ENCODE results near the gene LBX1. TPM values are rescaled to one million over a fixed set of nuclear protein-coding genes. Genes with fewer than 3 reads are reported as not detected.

The LBX1 gene
- total RNA-seq = not detected

- peaks cover 24% of the 10 kb centered on the region for H3K4me1 Mint-ChIP-seq
- H3K27me3 Mint-ChIP-seq = peaks cover 67% of the 10 kb centered on the region
- H3K27ac Mint-ChIP-seq = no peak within 1 kb of the TSS
- no peak for ATAC-seq (replicated peaks)
- H3K4me3 Mint-ChIP-seq = peak within 1 kb of the TSS; percentile 61
- no peaks in the 10 kb centered on the region for H3K9me3 Mint-ChIP-seq
- H3K36me3 Mint-ChIP-seq (ENCODE audit: low read depth) = peaks cover 5% of the 10 kb centered on the region
These were observed at the start of gene LBX1 for GRCh38 chr10:101229266-101230182. TSS of gene LBX1 (minus strand) at chr10:101229463. CDS start at chr10:101228815, 648 bp downstream.

- H3K4me3 Mint-ChIP-seq = no peak overlapping the region
- no peak overlapping the region for H3K27ac Mint-ChIP-seq
- ATAC-seq (replicated peaks) = no peak
- no peaks in the 10 kb centered on the region for H3K36me3 Mint-ChIP-seq (ENCODE audit: low read depth)
- H3K9me3 Mint-ChIP-seq = no peaks in the 10 kb centered on the region
- peaks cover 6% of the 10 kb centered on the region for H3K4me1 Mint-ChIP-seq
- peaks cover 24% of the 10 kb centered on the region for H3K27me3 Mint-ChIP-seq
These were observed 44.5 kb upstream of the LBX1 start for GRCh38 chr10:101273741-101274140.

GRCh38 chr10:101273330-101273729 is 44.1 kb upstream of the LBX1 start:
- H3K9me3 Mint-ChIP-seq = no peaks in the 10 kb centered on the region
- H3K4me3 Mint-ChIP-seq = no peak overlapping the region
- H3K27me3 Mint-ChIP-seq = peaks cover 24% of the 10 kb centered on the region
- no peak overlapping the region for H3K27ac Mint-ChIP-seq
- no peak for ATAC-seq (replicated peaks)
- no peaks in the 10 kb centered on the region for H3K36me3 Mint-ChIP-seq (ENCODE audit: low read depth)
- peaks cover 6% of the 10 kb centered on the region for H3K4me1 Mint-ChIP-seq

GRCh38 chr10:101272229-101272868 is 43.1 kb upstream of the LBX1 start:
- Mint-ChIP-seq H3K36me3 (ENCODE audit: low read depth) (no peaks in the 10 kb centered on the region), H3K9me3 (no peaks in the 10 kb centered on the region), H3K4me1 (peaks cover 6% of the 10 kb centered on the region), H3K4me3 (no peak overlapping the region), H3K27ac (no peak overlapping the region), H3K27me3 (peaks cover 24% of the 10 kb centered on the region)
- ATAC-seq (replicated peaks) = peak; percentile 73

- H3K27ac Mint-ChIP-seq = no peak overlapping the region
- no peaks in the 10 kb centered on the region for H3K36me3 Mint-ChIP-seq (ENCODE audit: low read depth)
- peaks cover 6% of the 10 kb centered on the region for H3K4me1 Mint-ChIP-seq
- no peak overlapping the region for H3K4me3 Mint-ChIP-seq
- peaks cover 24% of the 10 kb centered on the region for H3K27me3 Mint-ChIP-seq
- ATAC-seq (replicated peaks) = no peak
- no peaks in the 10 kb centered on the region for H3K9me3 Mint-ChIP-seq
These were observed 41.5 kb upstream of the LBX1 start for GRCh38 chr10:101270763-101271162.

- no peak for ATAC-seq (replicated peaks)
- Mint-ChIP-seq H3K27me3 (peaks cover 25% of the 10 kb centered on the region), H3K4me3 (no peak overlapping the region), H3K27ac (no peak overlapping the region), H3K9me3 (no peaks in the 10 kb centered on the region), H3K36me3 (ENCODE audit: low read depth) (no peaks in the 10 kb centered on the region), H3K4me1 (peaks cover 6% of the 10 kb centered on the region)
These were observed 38.5 kb upstream of the LBX1 start for GRCh38 chr10:101267776-101268175.

GRCh38 chr10:101267290-101267680 is 38.0 kb upstream of the LBX1 start:
- Mint-ChIP-seq H3K27me3 (peaks cover 26% of the 10 kb centered on the region), H3K4me1 (peaks cover 3% of the 10 kb centered on the region), H3K27ac (no peak overlapping the region), H3K9me3 (no peaks in the 10 kb centered on the region), H3K4me3 (no peak overlapping the region), H3K36me3 (ENCODE audit: low read depth) (no peaks in the 10 kb centered on the region)
- no peak for ATAC-seq (replicated peaks)

- no peak overlapping the region for H3K4me3 Mint-ChIP-seq
- no peaks in the 10 kb centered on the region for H3K36me3 Mint-ChIP-seq (ENCODE audit: low read depth)
- H3K27ac Mint-ChIP-seq = no peak overlapping the region
- no peaks in the 10 kb centered on the region for H3K9me3 Mint-ChIP-seq
- ATAC-seq (replicated peaks) = no peak
- no peaks in the 10 kb centered on the region for H3K4me1 Mint-ChIP-seq
- H3K27me3 Mint-ChIP-seq = peaks cover 25% of the 10 kb centered on the region
These were observed 37.4 kb upstream of the LBX1 start for GRCh38 chr10:101266381-101267289.

- no peaks in the 10 kb centered on the region for H3K4me1 Mint-ChIP-seq
These were observed 34.0 kb upstream of the LBX1 start for GRCh38 chr10:101263150-101263752.

GRCh38 chr10:101262147-101262546 is 32.9 kb upstream of the LBX1 start:
- Mint-ChIP-seq H3K9me3 (peaks cover 4% of the 10 kb centered on the region), H3K36me3 (ENCODE audit: low read depth) (no peaks in the 10 kb centered on the region), H3K4me1 (no peaks in the 10 kb centered on the region), H3K27me3 (peaks cover 22% of the 10 kb centered on the region), H3K4me3 (no peak overlapping the region), H3K27ac (no peak overlapping the region)
- no peak for ATAC-seq (replicated peaks)

More at GRCh38 chr10:101263150-101263752, 34.0 kb upstream of the LBX1 start:
- Mint-ChIP-seq H3K4me3 (no peak overlapping the region), H3K9me3 (peaks cover under 1% of the 10 kb centered on the region), H3K27ac (no peak overlapping the region), H3K36me3 (ENCODE audit: low read depth) (no peaks in the 10 kb centered on the region), H3K27me3 (peaks cover 22% of the 10 kb centered on the region)
- ATAC-seq (replicated peaks) = no peak

GRCh38 chr10:101261702-101262101 is 32.4 kb upstream of the LBX1 start:
- Mint-ChIP-seq H3K4me1 (no peaks in the 10 kb centered on the region), H3K27ac (no peak overlapping the region), H3K9me3 (peaks cover 4% of the 10 kb centered on the region), H3K4me3 (no peak overlapping the region), H3K36me3 (ENCODE audit: low read depth) (no peaks in the 10 kb centered on the region), H3K27me3 (peaks cover 22% of the 10 kb centered on the region)
- ATAC-seq (replicated peaks) = no peak

GRCh38 chr10:101260764-101261481 is 31.7 kb upstream of the LBX1 start:
- H3K27ac Mint-ChIP-seq = no peak overlapping the region
- H3K9me3 Mint-ChIP-seq = peaks cover 4% of the 10 kb centered on the region
- no peaks in the 10 kb centered on the region for H3K36me3 Mint-ChIP-seq (ENCODE audit: low read depth)
- H3K27me3 Mint-ChIP-seq = peaks cover 26% of the 10 kb centered on the region
- no peaks in the 10 kb centered on the region for H3K4me1 Mint-ChIP-seq
- ATAC-seq (replicated peaks) = no peak
- no peak overlapping the region for H3K4me3 Mint-ChIP-seq

GRCh38 chr10:101258179-101258885 is 29.1 kb upstream of the LBX1 start:
- Mint-ChIP-seq H3K27me3 (peaks cover 32% of the 10 kb centered on the region), H3K4me1 (no peaks in the 10 kb centered on the region), H3K27ac (no peak overlapping the region), H3K4me3 (no peak overlapping the region), H3K9me3 (peaks cover 4% of the 10 kb centered on the region), H3K36me3 (ENCODE audit: low read depth) (no peaks in the 10 kb centered on the region)
- ATAC-seq (replicated peaks) = no peak

Measured in activated T-helper 17 cell treated with anti-CD3 and anti-CD28 coated beads, Interleukin-2, amount 50 U/mL, for 72 hours (primary cell).